Sigmoid colon (tissue), 7 donors: ENCODE data around the gene SOCS4. TPM values are rescaled to one million over a fixed set of nuclear protein-coding genes. Genes with fewer than 3 reads are reported as not detected.

Source experiments
- DNase-seq: peaks from one replicate; pipeline ENCODE4 v3.0.0-alpha.2; 2019
- H3K27ac ChIP-seq, 4 donors: fragments of 200-600 bp; sonication (generic); one replicate each; pipeline ENCODE4 v1.5.1; 2016 to 2019; ENCODE audit warnings: mild to moderate bottlenecking in 1 of 4
- H3K27me3 ChIP-seq, 3 donors: fragments of 200-600 bp; sonication (generic); one replicate each; pipeline ENCODE4 v1.5.1; 2019; ENCODE audit warnings: mild to moderate bottlenecking in 1 of 3
- H3K36me3 ChIP-seq, 4 donors: fragments of 200-600 bp; sonication (generic); one replicate each; pipeline ENCODE4 v1.5.1; 2016 to 2019
- H3K4me1 ChIP-seq, 4 donors: fragments of 200-600 bp; sonication (generic); one replicate each; pipeline ENCODE4 v1.5.1; 2017 to 2019
- H3K4me3 ChIP-seq, 4 donors: fragments of 200-600 bp; sonication (generic); one replicate each; pipeline ENCODE4 v1.5.1; 2017 to 2019; ENCODE audit warnings: mild to moderate bottlenecking in 2 of 4, moderate library complexity in 1 of 4
- H3K9me3 ChIP-seq, 4 donors: fragments of 200-600 bp in 3 of 4; sonication (generic) in 3 of 4; one replicate each; pipeline versions ENCODE4 v1.5.1 to v1.6.1; 2013 to 2019
- CTCF ChIP-seq, 4 experiments: fragments of 450-650 bp in 3 of 4; fragments of 200-600 bp in 1 of 4; IDR thresholded peaks; one replicate each; pipeline ENCODE4 v1.5.1; 2016 to 2019; ENCODE audit warnings: antibody characterized with exemption in 4 of 4, mild to moderate bottlenecking in 3 of 4, moderate library complexity in 2 of 4
- EP300 ChIP-seq, 4 donors: sonication (generic); formaldehyde crosslinking; IDR thresholded peaks; one replicate each; pipeline ENCODE4 v1.6.1; 2017; ENCODE audit warnings: antibody characterized with exemption in 4 of 4
- POLR2A ChIP-seq, 2 donors: fragments of 450-650 bp; IDR thresholded peaks; one replicate each; pipeline ENCODE4 v1.6.1; 2016; ENCODE audit warnings: antibody characterized with exemption in 2 of 2, mild to moderate bottlenecking in 2 of 2, moderate library complexity in 2 of 2
- POLR2AphosphoS5 ChIP-seq, 4 donors: sonication (generic); formaldehyde crosslinking; IDR thresholded peaks; one replicate each; pipeline ENCODE4 v1.6.1; 2017; ENCODE audit warnings: antibody characterized with exemption in 4 of 4
- WGBS, 2 donors: extraction: QIAGEN DNeasy Blood & Tissue Kit; methylation state at CpG; one replicate each; pipeline ENCODE4 v1.1.7; 2013; 5-methylcytosine and 5-hydroxymethylcytosine counted together
- intact Hi-C: fragments of 100-400 bp; cut with DNase I; formaldehyde crosslinking; loops from one replicate; pipeline ENCODE4 v1.15.1; 2023
- polyA plus RNA-seq, 3 donors: library from polyadenylated mRNA; stranded (reverse); fragments of 200-250 nt; gene quantifications; one replicate each; pipeline ENCODE4 v1.2.3, GENCODE V29; 2013
- total RNA-seq, 4 donors: library from RNA; depleted of rRNA; stranded (reverse); fragments of >200 nt; gene quantifications; one replicate each; pipeline ENCODE4 v1.1.0, GENCODE V29; 2016
- donor health status: healthy with polysubstance abuse.
- donor health status: Bipolar disorder and iron deficiency.
- donor health status: healthy.

The SOCS4 gene
- total RNA-seq (10 to 100 TPM; 21.9 to 28.5 (median 24.9) TPM), polyA plus RNA-seq (1 to 10 TPM; 5.4 to 7.4 (median 6.2) TPM)

GRCh38 chr14:55026793-55027561, at the start of gene SOCS4, which contains the start of gene WDHD1:
TSS of gene SOCS4 (plus strand) at chr14:55027236. CDS start at chr14:55043042, 15,806 bp downstream.
TSS of gene WDHD1 (minus strand) at chr14:55027099. CDS start at chr14:55026787, 312 bp downstream.
- Histone ChIP-seq H3K9me3 (no peaks in the 10 kb centered on the region), H3K36me3 (no peaks in the 10 kb centered on the region), H3K27ac (peak within 1 kb of the TSS; percentile 80 to 89 (median 87)), H3K27me3 (no peaks in the 10 kb centered on the region), H3K4me1 (peaks cover 0 to 34% (median 25%) of the 10 kb centered on the region in 4 donors), H3K4me3 (peak within 1 kb of the TSS; percentile 59 to 79 (median 70))
- TF ChIP-seq EP300 (IDR thresholded peaks at IDR 0.05) (no peak), POLR2A (IDR thresholded peaks at IDR 0.05) (peak; percentile 61 to 68), POLR2AphosphoS5 (IDR thresholded peaks at IDR 0.05) (peak; percentile 78 to 94 (median 86)), CTCF (IDR thresholded peaks at IDR 0.05) (no peak)
- intact Hi-C loops = loop anchor here (2.0 kb wide), 1 partner anchor 24 kb away; the partner anchor contains the start of gene MAPK1IP1L
- WGBS, 2 donors = 0% methylated on average over 56 of the region's 56 CpGs
- DNase-seq = peak; percentile 96

- intact Hi-C loops = no loop called here
- no peaks in the 10 kb centered on the region for H3K36me3 ChIP-seq
- no peaks in the 10 kb centered on the region for H3K9me3 ChIP-seq
- DNase-seq = no peak
- H3K27ac ChIP-seq = no peak overlapping the region
- H3K4me1 ChIP-seq = no peaks in the 10 kb centered on the region
- no peaks in the 10 kb centered on the region for H3K27me3 ChIP-seq
- 82 to 93% methylated on average over 3 of the region's 3 CpGs for WGBS, 2 donors
- H3K4me3 ChIP-seq = no peak overlapping the region
- no peak for TF ChIP-seq EP300 (IDR thresholded peaks at IDR 0.05)
- TF ChIP-seq POLR2AphosphoS5 (IDR thresholded peaks at IDR 0.05) = no peak
These were observed 48.0 kb upstream of the SOCS4 start for GRCh38 chr14:54979039-54979438.

- Histone ChIP-seq H3K36me3 (no peaks in the 10 kb centered on the region), H3K4me1 (no peaks in the 10 kb centered on the region), H3K27ac (no peak overlapping the region), H3K9me3 (no peaks in the 10 kb centered on the region), H3K27me3 (no peaks in the 10 kb centered on the region), H3K4me3 (no peak overlapping the region)
- whole genome bisulfite sequencing, 2 donors = 86 to 87% methylated on average over 6 of the region's 6 CpGs
- intact Hi-C loops = no loop called here
- no peak for DNase-seq
- no peak for TF ChIP-seq EP300 (IDR thresholded peaks at IDR 0.05)
These were observed 45.3 kb upstream of the SOCS4 start for GRCh38 chr14:54981698-54982097.

GRCh38 chr14:54985156-54985555, 41.9 kb upstream of the SOCS4 start:
- no peak overlapping the region for H3K4me3 ChIP-seq
- TF ChIP-seq EP300 (IDR thresholded peaks at IDR 0.05) (no peak), POLR2AphosphoS5 (IDR thresholded peaks at IDR 0.05) (no peak), POLR2A (IDR thresholded peaks at IDR 0.05) (no peak), CTCF (IDR thresholded peaks at IDR 0.05) (no peak)
- 92 to 94% methylated on average over 4 of the region's 4 CpGs for WGBS, 2 donors
- no peaks in the 10 kb centered on the region for H3K4me1 ChIP-seq
- no peak overlapping the region for H3K27ac ChIP-seq
- H3K27me3 ChIP-seq = no peaks in the 10 kb centered on the region
- no peak for DNase-seq
- no peaks in the 10 kb centered on the region for H3K36me3 ChIP-seq
- intact Hi-C loops = no loop called here
- no peaks in the 10 kb centered on the region for H3K9me3 ChIP-seq

GRCh38 chr14:55000381-55000780, 26.7 kb upstream of the SOCS4 start:
- no peaks in the 10 kb centered on the region for H3K36me3 ChIP-seq
- TF ChIP-seq CTCF (IDR thresholded peaks at IDR 0.05) (no peak), POLR2AphosphoS5 (IDR thresholded peaks at IDR 0.05) (no peak), EP300 (IDR thresholded peaks at IDR 0.05) (no peak), POLR2A (IDR thresholded peaks at IDR 0.05) (no peak)
- H3K4me3 ChIP-seq = no peak overlapping the region
- 78 to 90% methylated on average over 3 of the region's 3 CpGs for WGBS, 2 donors
- no peaks in the 10 kb centered on the region for H3K27me3 ChIP-seq
- H3K9me3 ChIP-seq = no peaks in the 10 kb centered on the region
- no peak for DNase-seq
- H3K27ac ChIP-seq = no peak overlapping the region
- intact Hi-C loops = no loop called here
- H3K4me1 ChIP-seq = peaks cover 0 to 2% (median 0%) of the 10 kb centered on the region in 4 donors
